ENCODE results near the gene SEMA3A.

Gene SEMA3A

DNA sequence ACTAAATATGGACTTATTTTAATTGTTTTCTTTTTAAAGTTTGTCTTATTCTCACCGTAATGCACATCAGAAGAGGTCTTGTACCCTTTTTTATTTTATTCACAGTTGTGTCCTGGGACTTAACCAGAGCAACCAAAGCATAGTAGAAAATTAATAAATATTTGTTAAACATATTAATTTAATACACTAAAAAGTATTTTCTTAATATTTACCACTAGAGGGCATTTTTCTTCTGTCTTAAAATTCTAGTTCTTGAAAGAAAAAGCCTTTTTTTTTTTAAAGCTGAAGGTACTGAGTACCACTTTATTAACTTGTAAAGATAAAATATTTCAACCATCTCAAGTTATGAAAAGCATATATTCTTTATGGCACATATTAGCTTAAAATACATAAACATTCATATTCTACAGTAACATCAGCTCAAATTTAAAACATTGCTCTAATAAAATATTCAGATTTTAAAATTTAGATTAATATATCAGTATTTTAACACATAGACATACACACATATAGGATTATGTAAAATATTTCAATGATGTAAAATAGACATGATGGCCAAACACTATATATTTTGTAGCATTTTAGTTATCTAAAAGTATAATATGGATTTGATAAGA is 260.4 kb downstream of the SEMA3A start:
- no peak for DNase-seq

DNA sequence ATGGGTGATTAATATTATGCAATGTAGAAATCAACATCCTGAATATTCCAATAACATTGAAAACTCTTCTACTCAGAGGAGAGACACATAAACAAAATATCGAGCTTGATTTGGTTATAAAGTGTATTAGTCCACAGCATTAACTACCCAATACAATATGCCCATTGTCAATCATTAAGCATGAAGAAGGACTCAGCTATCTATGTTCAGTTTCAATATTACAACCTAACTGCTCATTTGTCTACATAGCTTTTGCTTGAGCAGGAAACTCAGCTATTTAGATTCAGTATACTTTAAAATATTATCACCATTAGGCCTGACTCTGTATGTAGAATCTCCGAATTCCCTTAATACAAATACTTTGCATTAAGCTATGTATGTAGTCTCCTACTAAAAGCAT is 262.6 kb downstream of the SEMA3A start:
- DNase-seq, result no peak

DNA sequence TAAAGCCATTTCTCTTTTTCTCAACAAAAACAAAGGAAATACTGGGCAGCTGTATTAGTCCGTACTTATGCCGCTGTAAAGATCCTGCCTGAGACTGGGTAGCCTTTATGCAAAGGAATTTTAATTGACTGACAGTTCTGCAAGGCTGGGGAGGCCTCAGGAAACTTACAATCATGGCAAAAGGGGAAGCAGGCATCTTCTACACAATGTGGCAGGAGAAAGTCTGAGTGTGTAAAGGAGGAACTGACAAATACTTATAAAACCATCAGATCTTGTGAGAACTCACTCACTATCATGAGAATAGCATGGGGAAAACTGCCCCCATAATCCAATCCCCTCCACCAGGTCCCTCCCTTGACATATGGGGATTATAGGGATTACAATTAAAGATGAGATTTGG is 264.3 kb downstream of the SEMA3A start:
- no peak for DNase-seq

DNA sequence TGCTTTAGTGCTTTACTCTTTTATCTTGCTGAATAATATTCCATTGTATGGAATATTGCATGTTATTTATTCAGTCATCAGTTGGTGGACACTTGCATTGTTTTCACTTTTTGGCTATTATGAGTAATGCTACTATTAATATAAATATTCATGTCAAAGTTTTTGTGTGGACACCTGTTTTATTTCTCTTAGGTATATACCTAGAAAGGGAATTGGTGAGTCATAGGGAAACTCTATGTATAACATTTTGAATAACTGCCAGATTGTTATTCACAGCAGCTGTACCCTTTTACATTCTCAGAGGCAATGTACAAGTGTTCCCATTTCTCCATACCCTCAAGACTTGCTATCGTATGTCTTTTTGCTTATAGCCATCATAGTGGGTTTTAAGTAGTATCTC is 268.7 kb downstream of the SEMA3A start:
- no peak for DNase-seq

DNA sequence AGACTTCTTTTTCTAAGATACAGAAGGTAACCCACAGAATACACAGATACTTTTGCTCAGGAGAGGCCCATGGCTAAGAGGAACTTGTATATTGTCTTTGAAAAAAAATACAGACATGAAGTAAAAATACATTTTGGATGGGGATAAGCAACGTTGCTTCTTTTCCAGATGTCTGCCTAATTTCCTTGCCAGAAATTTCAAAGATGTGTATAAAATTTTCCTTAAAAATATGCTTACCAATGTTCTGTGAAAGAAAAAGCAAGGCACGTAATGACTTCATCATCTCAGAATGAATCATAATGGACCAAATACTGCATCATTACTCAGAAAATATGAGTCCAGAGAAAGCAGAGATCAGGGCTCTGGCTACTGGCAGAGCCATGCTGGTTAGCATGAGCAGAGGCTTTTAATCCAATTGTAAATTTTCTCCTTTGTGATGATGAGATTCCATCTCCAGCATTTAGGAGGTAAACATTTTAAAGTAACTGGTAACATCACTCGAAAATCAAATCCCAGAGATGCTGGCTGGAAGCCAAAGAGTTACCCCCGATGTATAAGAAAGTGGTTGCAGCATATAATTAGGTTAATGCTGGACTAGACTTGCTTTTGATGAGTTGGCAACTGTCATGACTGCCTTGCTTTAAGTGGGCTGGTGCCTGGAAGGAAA is 272.5 kb downstream of the SEMA3A start:
- DNase-seq, result no peak

DNA sequence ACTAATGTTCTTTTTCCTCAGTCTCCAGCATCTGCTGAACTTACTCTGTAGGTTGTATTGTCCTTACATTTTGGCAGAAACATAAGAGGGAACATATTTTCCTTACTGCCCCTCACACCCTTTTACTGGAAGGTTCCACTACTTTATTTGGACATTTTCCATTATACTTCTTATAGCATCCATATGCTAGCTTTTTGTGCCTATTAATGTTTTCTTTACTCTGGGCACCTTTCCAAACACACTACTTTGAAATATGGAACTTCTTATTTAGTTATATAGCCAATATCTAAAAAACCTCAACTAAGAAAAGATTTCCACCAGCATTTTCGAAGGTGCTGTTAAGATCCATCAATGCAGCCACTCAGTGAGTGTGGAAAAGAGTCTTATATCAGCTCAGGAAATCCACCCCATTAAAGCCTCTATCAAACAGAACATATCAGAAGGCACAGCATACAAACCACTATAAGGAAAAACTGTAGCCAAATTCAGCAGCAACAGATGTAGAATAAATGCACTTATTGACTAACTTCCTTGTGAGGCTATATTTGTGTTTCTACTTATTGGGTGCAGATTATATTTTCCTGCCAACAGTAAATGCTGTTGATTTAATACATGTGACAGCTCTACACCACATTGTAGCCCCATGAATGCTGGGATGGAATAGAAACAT is 273.2 kb downstream of the SEMA3A start:
- DNase-seq, result no peak

DNA sequence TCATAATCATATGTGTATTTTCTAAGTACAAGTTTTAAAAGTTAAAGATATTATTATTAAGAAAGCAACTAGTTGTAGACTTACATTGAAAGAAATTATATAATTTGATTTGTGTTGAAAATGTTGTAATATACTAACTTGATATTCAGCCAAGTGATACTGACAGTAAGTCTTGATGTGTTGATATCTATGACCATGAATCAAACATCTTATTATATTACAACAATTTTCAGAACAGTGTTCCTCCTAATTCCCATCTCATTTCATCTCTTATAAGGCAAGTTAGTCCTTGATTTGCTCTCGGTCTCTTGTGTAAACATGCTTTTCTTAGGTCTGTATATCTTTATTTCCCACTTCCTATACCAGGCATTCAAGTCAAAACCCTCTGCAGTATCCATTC is 276.4 kb downstream of the SEMA3A start:
- no peak for DNase-seq

DNA sequence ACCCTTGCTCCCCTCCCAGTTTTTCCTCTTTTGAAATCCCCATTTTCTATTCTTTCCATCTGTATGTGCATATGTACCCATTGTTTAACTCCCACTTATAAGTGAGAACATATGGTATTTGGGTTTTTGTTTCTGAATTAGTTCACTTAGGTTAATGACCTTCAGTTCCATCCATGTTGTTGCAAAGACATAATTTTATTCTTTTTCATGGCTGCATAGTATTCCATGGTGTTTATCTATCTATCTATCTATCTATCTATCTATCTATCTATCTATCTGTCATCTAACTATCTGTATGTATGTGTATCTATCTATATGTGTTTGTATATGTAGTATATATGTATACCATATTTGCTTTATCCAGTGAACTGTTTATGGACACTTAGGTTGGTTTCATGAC is 281.4 kb downstream of the SEMA3A start:
- no peak for DNase-seq

DNA sequence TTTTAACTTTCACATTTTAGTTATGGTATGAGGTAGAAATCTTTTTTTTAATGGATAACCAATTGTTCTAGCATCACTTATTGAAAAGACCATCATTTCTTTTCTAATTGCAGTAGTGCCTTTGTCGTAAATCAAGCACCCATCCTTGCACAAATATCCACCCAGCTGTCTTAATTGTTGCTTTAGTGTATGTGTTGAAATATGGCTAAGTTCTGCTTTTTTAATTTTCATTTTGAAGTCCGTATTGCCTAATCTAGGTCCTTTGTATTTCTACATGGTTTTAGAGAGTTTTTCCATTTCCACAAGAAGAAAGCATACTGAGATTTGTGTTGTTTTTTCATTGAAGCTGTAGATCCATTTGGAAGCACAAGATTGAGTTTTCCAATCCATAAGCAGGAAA is 286.1 kb downstream of the SEMA3A start:
- DNase-seq, result no peak
